AG08395 (cell line): ENCODE data around the gene KCNAB2.

Experiments
- DNase-seq: peaks from one replicate; pipeline ENCODE4 v3.0.0; 2012; ENCODE audit warnings: mixed read lengths, low spot score

Gene KCNAB2

DNA sequence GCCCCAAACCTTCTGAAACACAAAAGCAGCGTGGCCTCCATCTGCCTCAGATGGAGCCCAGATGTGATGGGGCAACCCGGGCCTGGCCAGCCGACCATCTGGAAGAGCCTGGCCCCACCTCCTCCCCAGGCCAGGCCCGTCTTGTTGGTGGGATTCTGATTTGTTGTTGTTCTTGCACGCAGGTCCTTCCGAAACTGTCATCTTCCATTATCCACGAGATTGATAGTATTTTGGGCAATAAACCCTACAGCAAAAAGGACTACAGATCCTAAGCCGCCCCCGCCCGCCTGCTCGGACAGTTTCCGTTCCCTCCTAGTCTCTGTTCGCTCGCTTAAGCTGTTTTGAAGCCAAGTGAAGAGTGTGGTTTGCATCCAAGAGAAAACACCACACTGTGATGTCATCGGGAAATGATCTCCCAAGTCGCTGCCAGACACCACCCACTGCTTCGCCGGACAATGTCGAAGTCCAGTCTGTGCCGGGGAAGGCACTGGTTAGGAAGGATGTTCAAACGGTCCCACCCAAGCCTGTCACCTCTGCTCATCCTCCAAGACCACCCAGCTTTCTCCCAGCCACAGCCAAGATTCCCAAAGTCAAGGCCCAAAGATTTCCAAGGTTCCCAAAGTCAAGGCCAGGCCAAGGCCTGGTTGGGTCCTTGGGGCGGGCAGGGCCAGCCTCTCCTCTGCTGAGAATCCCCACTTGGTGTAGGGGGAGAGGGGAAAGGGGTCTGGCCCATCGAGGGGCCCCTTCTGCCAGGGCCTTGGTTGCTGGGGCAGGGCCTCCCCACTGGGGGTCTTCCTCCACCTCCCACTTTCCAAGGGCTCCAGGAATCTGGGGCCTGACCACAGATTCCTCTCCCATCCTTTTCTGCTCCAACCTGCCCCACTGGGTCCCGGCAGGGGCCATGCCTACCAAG, 52.9 kb downstream of the KCNAB2 start:
- peak; percentile 96 for DNase-seq

DNA sequence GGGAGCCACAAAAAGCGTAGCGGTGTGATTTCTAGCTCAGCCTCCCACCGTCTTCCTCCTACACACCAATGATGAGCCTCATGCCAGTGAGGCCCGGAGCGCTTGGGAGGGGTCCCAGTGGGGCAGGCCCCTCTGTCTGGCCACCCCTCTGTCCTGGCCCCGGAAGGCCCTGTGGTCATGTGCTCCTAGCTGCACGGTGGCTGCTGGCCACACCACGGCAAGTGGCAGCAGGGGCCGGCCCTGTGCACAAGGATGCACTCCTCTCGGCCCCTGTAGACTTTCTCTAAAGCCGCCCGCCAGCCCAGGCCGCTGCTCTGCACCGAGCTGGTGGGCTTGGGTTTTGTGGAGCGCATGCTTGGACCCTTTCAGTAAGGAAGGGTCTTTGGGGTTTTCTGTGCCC, 53.6 kb downstream of the KCNAB2 start:
- DNase-seq = no peak

- DNase-seq = no peak
Observed at GRCh38 chr1:6099787-6100765, 54.4 kb downstream of the KCNAB2 start.

DNA sequence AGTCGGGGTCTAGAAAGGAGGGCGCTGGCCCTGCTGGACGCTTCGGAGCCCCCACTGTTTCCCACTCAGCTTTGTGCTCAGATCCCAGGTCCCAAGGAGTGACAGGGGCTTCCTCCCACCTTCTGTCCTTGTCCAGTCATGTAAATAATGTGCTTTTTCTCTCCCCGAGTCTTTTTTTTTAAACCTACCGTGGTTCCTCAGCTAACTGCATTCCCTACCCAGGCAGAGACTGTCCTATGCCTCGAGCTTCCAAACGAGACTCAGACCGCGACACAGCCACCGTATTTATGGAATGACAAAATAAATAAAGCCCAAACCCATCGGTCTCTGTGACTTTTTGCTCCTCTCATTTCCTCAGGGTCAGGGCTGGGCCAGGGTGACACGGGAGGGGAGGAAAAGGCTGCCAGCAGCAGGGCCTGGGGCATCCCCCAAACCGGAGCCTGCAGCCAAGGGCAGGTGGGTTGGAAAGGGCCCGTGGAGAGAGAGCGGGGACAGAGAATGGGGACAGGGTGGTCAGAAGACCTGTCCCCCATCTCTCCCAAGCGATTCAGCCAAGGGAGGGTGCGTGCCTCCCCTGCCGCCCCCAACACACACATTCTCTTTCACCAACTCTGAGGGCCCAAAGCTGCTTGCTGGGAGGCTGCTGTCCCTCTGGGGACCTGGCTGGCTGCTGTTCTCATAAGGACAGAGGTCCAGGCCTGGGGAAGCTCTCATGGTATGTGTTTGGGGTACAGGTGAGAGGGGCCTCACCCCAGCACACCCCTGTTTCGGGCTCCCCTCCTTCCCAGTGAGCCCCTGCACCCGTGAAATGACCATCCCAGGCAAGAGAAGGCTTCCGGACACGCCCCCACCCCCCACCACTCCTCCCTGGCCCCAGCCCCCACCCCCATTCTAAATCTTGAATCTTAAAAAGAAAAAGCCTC, 55.4 kb downstream of the KCNAB2 start:
- no peak for DNase-seq

- no peak for DNase-seq
Observed at GRCh38 chr1:6101826-6102531, 56.3 kb downstream of the KCNAB2 start.

GRCh38 chr1:6102532-6102845, 56.8 kb downstream of the KCNAB2 start:
- DNase-seq = no peak

DNA sequence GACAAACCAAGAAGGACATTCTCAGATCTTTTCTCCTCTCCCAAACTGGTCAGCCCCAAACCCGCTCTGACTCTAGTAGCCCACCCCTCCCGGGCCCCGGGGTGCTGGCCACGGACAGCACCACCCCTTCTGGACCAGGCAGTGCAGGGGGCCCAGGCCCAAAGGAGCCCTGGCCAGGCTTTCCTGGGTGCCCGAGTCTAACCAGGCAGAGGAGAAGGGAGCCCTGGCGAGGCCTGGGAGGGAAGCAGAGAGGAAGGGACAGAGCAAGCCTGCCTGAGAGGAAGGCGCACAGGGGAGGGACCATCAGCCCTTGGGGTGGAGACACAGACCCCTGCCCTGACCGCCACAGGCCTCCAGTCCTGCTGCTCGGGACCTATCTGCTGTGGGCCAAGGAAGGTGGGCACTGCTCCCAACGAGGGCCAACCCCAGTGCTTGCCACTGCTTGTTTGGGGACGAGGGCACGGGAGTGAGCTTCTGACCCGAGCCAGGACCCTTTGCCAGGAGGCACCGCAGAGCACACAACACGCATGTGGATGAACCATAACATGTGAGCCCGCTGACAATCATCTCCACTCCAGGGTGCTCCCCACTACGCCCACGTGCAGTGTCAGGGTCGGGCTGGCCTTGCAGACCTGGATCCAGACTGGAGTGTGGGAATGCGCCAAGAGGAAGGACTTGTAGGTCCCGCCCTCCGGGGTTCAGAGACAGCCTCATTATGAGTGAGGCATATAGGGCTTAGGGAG, 57.6 kb downstream of the KCNAB2 start:
- DNase-seq = no peak

DNA sequence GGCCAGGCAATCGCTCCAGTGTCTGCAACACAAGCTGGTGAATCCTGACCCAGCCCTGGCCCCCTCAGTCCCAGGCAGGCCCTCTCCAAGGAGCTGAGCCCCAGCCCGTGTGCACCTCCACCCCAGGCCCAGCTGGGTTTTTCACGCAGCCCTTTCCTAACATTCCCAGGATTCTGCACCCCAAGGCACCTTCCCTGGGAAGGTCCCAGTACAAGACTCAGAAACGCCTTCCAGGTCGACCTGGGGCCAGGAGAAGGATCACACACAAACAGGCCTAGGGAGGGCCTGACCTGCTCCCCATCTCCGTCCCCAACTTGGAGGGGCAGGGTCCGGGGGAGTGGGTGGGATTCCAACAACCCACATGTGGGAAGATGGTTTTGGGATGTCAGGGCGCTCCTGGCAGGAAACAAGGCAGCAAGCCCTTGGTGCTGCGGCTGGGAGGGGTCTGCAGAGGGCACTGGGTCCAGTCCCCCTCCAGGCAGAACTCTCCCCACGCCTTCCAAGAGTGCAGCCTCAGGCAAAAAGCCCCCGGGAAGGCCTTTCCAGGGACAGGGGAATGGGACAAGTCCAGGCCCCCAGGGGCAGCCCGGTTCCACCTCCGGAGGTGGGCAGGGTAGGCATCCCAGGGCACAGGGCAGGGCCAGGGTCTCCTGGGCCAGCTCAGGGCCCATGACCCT, 58.3 kb downstream of the KCNAB2 start:
- DNase-seq = no peak

DNA sequence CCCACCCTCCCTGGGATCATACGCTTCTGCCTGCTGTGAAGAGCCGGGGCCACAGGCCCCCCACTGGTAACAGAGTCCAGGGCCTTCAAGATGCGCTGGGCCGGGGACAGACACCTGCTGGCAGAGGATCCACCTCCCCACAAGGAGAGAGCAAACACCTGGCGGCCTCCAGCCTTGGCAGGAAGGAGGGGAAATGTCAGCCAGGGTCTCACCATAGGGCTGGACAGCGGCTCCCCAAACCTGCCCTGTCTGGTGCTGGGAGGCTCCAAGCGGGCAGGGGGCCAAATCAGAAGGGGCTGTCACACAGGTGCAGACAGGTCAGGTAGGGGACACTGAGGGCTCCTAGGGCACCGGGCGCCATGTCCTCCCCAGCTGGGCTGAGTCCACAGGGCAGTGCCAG, 58.9 kb downstream of the KCNAB2 start:
- no peak for DNase-seq

- DNase-seq = no peak
Observed at GRCh38 chr1:6105218-6105679, 59.6 kb downstream of the KCNAB2 start.

DNA sequence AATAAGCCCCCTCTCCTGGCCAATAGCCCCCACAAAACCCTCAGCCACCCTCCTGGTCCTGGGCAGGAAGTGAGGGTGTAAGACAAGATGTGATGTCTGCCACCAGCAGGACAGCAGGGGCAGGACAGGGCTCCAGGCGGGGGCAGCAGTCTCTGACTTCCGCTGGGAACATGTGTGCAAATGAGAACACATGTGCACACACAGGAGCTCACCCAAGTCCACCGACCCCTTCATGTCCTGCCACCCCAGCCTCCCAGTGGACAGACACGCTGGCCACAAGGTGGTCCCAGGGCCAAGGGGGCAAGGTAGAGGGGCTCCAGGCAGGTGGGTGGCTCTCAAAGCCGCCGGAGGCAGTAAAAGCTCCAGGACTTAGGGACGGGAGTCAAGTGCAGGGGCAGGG, 60.1 kb downstream of the KCNAB2 start:
- DNase-seq = no peak

- DNase-seq = no peak
Observed at GRCh38 chr1:6106321-6106731, 60.6 kb downstream of the KCNAB2 start.

- DNase-seq = no peak
Observed at GRCh38 chr1:6106977-6107376, 61.3 kb downstream of the KCNAB2 start.

DNA sequence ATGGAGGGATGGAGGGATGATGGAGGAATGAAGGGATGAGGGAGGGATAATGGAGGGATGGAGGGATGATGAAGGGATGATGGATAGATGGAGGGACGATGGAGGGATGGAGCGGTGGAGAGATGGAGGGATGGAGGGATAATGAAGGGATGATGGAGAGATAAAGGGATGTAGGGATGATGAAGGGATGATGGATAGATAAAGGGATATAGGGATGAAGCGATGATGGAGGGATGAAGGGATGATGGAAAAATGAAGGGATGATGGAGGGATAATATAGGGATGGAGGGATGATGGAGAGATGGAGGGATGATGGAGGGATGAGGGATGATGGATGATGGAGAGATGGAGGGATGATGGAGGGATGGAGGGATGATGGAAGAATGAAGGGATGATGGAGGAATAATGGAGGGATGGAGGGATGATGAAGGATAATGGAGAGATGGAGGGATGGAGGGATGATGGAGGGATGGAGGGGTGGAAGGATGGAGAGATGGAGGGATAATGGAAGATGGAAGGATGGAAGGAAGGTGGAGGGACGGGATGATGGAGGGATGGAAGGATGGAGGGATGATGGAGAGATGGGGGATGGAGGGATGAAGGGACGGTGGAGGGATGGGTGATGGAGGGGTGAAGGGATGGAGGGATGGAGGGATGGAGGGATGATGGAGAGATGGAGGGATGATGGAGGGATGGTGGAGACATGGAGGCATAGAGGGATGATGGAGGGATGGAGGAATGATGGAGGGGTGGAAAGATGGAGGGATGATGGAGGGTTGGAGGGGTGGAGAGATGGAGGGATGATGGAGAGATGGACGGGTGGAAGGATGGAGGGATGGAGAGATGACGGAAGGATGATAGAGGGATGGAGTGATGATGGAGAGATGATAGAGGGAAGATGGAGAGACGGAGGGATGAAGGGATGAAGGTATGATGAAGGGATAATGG, 62.0 kb downstream of the KCNAB2 start:
- DNase-seq = no peak

- no peak for DNase-seq
Observed at GRCh38 chr1:6108476-6108875, 62.8 kb downstream of the KCNAB2 start.

- DNase-seq = peak; percentile 74
Observed at GRCh38 chr1:6108937-6109614, 63.4 kb downstream of the KCNAB2 start.

DNA sequence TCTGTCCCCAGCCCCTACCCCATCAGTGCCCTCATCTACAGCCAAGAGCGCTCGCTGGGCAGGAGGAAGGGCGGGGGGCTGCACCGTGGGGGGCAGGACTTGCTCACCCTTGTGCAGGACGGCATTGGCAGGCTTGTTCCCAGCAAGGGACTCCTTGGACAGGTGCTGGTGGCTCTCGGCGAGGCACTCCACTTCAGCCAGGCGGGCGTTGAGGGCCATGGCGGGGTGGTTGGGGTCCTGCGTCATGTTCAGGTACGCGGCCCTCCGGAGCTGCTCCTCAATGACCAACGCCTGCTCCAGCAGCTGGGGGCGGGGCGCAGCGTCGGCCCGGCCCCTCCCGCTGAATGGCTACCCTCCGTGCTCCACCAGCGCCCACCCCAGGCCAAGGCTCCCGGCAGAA, 64.0 kb downstream of the KCNAB2 start:
- DNase-seq = no peak

DNA sequence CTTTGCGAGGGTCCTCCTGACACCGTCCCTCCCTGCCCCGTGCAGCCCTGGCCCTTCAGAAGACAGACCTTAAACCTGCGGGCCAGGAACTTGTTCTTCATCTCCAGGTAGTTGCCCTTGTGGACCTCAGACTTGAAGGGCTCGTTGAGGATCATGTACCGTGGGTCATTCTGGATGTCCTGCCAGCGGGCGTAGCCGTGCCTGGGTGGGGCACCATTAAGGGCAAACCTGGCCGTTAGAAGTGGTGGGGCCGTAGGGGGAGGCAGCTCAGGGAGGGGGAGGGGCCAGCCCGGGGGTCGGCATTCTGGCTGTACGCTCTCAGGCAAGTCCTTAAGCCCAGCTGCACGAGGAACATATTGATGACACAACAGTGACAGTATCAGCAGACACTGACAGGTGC, 64.6 kb downstream of the KCNAB2 start:
- DNase-seq = no peak
